ENCODE data around the gene KIAA0232.

KIAA0232 gene

DNA sequence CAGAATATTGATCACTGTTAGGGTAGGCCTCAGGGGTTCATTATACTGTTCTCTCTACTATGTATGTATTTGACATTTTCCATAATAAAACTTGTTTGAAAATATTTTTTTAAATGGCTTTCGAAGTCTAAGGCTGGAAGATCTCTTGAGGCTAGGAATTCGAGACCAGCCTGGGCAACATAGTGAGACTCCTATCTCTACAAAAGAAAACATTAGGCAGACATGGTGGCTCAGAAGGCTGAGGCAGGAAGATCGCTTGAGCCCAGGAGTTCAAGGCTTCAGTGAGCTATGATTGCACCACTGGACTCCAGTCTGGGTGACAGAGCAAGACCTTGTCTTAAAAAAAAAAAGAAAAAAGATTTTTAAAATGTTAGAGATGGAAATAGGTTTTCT lies 111.6 kb downstream of the KIAA0232 start:
- H3K4me3 ChIP-seq (ENCODE audit: low read depth, low read length) = no peak overlapping the region
- TF ChIP-seq POLR2A (IDR thresholded peaks at IDR 0.05; ENCODE audit: extremely low read depth, insufficient read length) = no peak
- TF ChIP-seq, protein P1, sequence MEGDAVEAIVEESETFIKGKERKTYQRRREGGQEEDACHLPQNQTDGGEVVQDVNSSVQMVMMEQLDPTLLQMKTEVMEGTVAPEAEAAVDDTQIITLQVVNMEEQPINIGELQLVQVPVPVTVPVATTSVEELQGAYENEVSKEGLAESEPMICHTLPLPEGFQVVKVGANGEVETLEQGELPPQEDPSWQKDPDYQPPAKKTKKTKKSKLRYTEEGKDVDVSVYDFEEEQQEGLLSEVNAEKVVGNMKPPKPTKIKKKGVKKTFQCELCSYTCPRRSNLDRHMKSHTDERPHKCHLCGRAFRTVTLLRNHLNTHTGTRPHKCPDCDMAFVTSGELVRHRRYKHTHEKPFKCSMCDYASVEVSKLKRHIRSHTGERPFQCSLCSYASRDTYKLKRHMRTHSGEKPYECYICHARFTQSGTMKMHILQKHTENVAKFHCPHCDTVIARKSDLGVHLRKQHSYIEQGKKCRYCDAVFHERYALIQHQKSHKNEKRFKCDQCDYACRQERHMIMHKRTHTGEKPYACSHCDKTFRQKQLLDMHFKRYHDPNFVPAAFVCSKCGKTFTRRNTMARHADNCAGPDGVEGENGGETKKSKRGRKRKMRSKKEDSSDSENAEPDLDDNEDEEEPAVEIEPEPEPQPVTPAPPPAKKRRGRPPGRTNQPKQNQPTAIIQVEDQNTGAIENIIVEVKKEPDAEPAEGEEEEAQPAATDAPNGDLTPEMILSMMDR (IDR thresholded peaks at IDR 0.05; ENCODE audit: low read depth, low read length) = no peak
- TF ChIP-seq MYC (IDR thresholded peaks at IDR 0.05; ENCODE audit: low read depth, low read length) = no peak
- no peak for TF ChIP-seq MAX (IDR thresholded peaks at IDR 0.05; ENCODE audit: low read depth, low read length)
- no peak for DNase-seq (ENCODE audit: low read depth)

DNA sequence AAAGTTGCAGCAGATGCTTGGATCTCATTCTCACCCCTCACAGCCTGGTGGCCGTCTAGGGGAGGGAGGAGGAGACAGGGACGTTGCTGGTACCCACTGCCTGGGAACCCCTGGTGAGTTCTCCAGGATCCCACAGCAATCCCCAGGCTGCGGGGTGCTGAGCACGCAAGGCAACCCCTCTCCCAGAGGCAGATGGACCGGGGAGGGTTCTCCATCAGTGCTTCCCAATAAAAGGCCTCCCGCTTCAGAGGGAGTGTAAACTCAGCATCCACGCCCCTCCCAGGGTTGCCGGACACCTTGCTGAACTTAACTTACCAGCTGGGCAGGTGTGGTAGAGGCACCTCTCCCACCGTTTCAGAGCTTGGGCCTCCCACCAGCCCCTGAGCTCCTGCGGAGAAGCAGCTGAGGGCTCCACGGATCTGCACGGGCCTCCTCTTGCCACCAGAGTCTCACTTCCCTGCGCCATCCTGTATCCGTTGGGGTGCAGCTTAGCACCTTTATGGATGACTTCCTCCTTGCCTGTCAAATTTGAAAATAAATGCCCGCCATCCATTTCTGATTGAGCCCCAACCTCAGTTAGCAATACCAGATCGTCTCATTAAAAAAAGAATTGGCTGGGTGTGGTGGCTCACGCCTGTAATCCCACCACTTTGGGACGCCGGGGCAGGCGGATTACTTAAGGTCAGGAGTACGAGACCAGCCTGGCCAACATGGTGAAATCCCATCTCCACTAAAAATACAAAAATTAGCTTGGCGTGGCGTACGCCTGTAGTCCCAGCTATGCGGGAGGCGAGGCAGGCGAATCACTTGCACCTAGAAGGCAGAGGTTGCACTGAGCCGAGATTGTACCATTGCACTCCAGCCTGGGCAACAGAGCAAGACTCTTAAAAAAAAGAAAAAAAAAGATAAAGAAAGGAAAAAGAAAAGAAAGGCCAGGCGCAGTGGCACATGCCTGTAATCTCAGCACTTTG lies 112.3 kb downstream of the KIAA0232 start:
- H3K4me3 ChIP-seq (ENCODE audit: low read depth, low read length) = no peak overlapping the region
- TF ChIP-seq, protein P1 (IDR thresholded peaks at IDR 0.05; ENCODE audit: low read depth, low read length) = no peak
- TF ChIP-seq POLR2A (IDR thresholded peaks at IDR 0.05; ENCODE audit: extremely low read depth, insufficient read length) (no peak), MYC (IDR thresholded peaks at IDR 0.05; ENCODE audit: low read depth, low read length) (no peak), MAX (IDR thresholded peaks at IDR 0.05; ENCODE audit: low read depth, low read length) (no peak)
- no peak for DNase-seq (ENCODE audit: low read depth)

DNA sequence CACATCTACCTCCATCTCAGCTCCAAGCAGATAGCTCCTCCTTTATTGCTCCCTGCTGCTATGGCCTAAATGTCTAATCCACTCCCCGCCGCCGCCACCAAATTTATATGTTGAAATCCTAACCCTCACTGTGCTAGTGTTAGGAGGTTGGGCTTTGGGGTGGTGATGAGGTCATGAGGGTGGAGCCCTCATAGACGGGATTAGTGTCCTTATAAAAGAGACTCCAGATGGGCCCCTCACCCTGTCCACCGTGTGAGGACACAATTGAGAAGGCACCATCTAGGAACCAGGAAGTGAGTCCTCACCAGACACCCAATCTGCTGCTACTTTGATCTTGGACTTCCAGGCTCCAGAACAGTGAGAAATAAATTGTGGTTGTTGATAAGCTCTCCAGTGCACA lies 113.5 kb downstream of the KIAA0232 start:
- TF ChIP-seq MYC (IDR thresholded peaks at IDR 0.05; ENCODE audit: low read depth, low read length) (no peak), MAX (IDR thresholded peaks at IDR 0.05; ENCODE audit: low read depth, low read length) (no peak), POLR2A (IDR thresholded peaks at IDR 0.05; ENCODE audit: extremely low read depth, insufficient read length) (no peak)
- TF ChIP-seq, protein P1 (IDR thresholded peaks at IDR 0.05; ENCODE audit: low read depth, low read length) = no peak
- DNase-seq (ENCODE audit: low read depth) = no peak
- no peak overlapping the region for H3K4me3 ChIP-seq (ENCODE audit: low read depth, low read length)

- no peak for DNase-seq (ENCODE audit: low read depth)
- H3K4me3 ChIP-seq (ENCODE audit: low read depth, low read length) = no peak overlapping the region
- TF ChIP-seq MYC (IDR thresholded peaks at IDR 0.05; ENCODE audit: low read depth, low read length) (no peak), MAX (IDR thresholded peaks at IDR 0.05; ENCODE audit: low read depth, low read length) (no peak), POLR2A (IDR thresholded peaks at IDR 0.05; ENCODE audit: extremely low read depth, insufficient read length) (no peak)
- TF ChIP-seq, protein P1 (IDR thresholded peaks at IDR 0.05; ENCODE audit: low read depth, low read length) = no peak
These were observed 116.2 kb downstream of the KIAA0232 start for GRCh38 chr4:6898763-6899162.

DNA sequence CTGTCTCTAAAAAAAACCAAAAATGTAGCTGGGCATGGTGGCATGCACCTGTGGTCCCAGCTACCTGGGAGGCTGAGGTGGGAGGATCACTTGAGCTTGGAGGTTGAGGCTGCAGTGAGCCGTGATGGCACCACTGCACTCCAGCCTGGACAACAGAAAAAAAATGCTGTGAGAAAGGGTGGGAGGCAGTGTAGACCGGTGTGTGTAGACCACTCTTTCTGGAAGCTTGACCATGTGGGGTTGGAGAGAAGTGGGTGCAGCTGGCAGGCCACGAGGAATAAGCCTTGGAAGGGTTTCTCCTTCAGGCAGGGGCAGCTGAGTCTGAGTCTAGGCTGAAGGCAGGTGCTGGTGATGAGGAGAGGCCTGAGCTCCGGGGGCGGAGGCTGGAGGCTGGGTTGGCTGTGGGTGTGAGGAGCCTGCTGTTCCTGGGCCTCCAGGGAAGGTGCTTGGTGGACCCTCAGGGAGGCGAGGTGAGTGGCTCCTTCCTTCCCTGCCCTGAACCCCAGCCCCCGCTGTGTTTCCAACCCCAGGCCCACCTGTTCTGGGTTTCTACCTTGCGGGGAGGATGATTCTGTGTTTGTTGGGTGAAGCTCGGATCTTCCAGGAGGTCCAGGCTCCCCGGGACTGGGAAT lies 117.8 kb downstream of the KIAA0232 start:
- no peak for DNase-seq (ENCODE audit: low read depth)
- no peak overlapping the region for H3K4me3 ChIP-seq (ENCODE audit: low read depth, low read length)
- TF ChIP-seq POLR2A (IDR thresholded peaks at IDR 0.05; ENCODE audit: extremely low read depth, insufficient read length) (no peak), MAX (IDR thresholded peaks at IDR 0.05; ENCODE audit: low read depth, low read length) (no peak), MYC (IDR thresholded peaks at IDR 0.05; ENCODE audit: low read depth, low read length) (no peak)
- TF ChIP-seq, protein P1 (IDR thresholded peaks at IDR 0.05; ENCODE audit: low read depth, low read length) = no peak

Measured in NB4 (cell line).